ENCODE results near the gene UBE2J1. TPM values are rescaled to one million over a fixed set of nuclear protein-coding genes. Genes with fewer than 3 reads are reported as not detected.

UBE2J1 gene
- total and polyA plus RNA-seq, 9 of the 15 experiments (the other 6 are each of a cell fraction or from before 2014, with no cell fraction given), result 11.6 to 32.6 (median 22.0) TPM

DNA sequence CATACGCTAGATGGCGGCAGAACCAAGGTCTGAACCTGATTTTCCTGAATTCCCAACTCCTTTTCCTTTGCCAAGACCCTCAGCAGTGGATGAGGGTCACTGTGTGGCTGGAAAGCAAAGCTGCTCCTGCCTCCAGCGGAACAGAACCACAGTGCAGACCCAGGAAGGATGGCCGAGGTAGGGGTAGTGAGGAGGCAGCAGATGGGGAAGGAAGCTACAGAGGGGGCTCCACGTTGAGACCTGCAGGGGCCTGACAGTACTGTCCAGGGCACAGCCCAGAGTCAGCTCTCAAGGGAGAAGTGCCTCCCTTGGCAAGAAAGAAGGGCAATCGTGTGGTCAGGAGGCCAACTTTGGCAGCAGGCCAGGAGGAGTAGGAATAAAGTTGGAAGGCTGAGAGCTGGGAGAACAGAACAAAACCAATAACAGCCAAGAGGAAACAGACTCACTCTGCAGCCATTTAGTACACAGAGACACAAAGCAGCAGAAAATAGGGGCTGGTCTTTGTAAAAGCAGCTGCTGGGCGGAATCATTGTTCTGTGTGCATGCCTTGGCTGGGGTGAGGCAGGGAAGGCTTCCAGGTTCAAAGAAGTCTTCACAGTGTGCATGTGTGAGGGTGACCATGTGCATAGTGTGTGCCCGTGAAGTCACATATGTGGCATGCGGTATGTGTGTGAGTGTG lies 40.5 kb downstream of the UBE2J1 start (continued):
- TF ChIP-seq, protein P1, sequence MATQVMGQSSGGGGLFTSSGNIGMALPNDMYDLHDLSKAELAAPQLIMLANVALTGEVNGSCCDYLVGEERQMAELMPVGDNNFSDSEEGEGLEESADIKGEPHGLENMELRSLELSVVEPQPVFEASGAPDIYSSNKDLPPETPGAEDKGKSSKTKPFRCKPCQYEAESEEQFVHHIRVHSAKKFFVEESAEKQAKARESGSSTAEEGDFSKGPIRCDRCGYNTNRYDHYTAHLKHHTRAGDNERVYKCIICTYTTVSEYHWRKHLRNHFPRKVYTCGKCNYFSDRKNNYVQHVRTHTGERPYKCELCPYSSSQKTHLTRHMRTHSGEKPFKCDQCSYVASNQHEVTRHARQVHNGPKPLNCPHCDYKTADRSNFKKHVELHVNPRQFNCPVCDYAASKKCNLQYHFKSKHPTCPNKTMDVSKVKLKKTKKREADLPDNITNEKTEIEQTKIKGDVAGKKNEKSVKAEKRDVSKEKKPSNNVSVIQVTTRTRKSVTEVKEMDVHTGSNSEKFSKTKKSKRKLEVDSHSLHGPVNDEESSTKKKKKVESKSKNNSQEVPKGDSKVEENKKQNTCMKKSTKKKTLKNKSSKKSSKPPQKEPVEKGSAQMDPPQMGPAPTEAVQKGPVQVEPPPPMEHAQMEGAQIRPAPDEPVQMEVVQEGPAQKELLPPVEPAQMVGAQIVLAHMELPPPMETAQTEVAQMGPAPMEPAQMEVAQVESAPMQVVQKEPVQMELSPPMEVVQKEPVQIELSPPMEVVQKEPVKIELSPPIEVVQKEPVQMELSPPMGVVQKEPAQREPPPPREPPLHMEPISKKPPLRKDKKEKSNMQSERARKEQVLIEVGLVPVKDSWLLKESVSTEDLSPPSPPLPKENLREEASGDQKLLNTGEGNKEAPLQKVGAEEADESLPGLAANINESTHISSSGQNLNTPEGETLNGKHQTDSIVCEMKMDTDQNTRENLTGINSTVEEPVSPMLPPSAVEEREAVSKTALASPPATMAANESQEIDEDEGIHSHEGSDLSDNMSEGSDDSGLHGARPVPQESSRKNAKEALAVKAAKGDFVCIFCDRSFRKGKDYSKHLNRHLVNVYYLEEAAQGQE (IDR thresholded peaks at IDR 0.05; ENCODE audit: borderline replicate concordance), result peak; percentile 46; the same call in 1 of the 2 replicates
- TF ChIP-seq, protein P1 (CRISPR knock-in tag; IDR thresholded peaks at IDR 0.05; ENCODE audit: low read depth), result no peak
- TF ChIP-seq, protein P2, sequence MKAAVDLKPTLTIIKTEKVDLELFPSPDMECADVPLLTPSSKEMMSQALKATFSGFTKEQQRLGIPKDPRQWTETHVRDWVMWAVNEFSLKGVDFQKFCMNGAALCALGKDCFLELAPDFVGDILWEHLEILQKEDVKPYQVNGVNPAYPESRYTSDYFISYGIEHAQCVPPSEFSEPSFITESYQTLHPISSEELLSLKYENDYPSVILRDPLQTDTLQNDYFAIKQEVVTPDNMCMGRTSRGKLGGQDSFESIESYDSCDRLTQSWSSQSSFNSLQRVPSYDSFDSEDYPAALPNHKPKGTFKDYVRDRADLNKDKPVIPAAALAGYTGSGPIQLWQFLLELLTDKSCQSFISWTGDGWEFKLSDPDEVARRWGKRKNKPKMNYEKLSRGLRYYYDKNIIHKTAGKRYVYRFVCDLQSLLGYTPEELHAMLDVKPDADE (conservative IDR thresholded peaks at IDR 0.05; ENCODE audit: control insufficient read depth, low read depth, low read length), result no peak
- no peak for TF ChIP-seq YBX1 (IDR thresholded peaks at IDR 0.05)
- no peak for TF ChIP-seq HIVEP1 (CRISPR knock-in tag; IDR thresholded peaks at IDR 0.05)
- TF ChIP-seq CBFB (CRISPR knock-in tag; IDR thresholded peaks at IDR 0.05), result 0 out of 2 replicates have a peak, but pooled peaks have one; percentile 47
- TF ChIP-seq STAG1 (CRISPR knock-in tag; IDR thresholded peaks at IDR 0.05; ENCODE audit: borderline replicate concordance), result peak; percentile 30; the same call in 1 of the 2 replicates
- TF ChIP-seq, protein P3, sequence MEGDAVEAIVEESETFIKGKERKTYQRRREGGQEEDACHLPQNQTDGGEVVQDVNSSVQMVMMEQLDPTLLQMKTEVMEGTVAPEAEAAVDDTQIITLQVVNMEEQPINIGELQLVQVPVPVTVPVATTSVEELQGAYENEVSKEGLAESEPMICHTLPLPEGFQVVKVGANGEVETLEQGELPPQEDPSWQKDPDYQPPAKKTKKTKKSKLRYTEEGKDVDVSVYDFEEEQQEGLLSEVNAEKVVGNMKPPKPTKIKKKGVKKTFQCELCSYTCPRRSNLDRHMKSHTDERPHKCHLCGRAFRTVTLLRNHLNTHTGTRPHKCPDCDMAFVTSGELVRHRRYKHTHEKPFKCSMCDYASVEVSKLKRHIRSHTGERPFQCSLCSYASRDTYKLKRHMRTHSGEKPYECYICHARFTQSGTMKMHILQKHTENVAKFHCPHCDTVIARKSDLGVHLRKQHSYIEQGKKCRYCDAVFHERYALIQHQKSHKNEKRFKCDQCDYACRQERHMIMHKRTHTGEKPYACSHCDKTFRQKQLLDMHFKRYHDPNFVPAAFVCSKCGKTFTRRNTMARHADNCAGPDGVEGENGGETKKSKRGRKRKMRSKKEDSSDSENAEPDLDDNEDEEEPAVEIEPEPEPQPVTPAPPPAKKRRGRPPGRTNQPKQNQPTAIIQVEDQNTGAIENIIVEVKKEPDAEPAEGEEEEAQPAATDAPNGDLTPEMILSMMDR (IDR thresholded peaks at IDR 0.05 in 2 of 3, conservative IDR thresholded peaks at IDR 0.05 in 1 of 3; ENCODE audit: insufficient read depth in 2 of 3, low read depth in 1 of 3, low read length in 3 of 3), result peak; percentile 46 to 79 (median 61)
- 0 out of 2 replicates have a peak, but pooled peaks have one; percentile 27 for TF ChIP-seq SMC3 (conservative IDR thresholded peaks at IDR 0.05; ENCODE audit: insufficient read depth, low read depth, low read length)
- TF ChIP-seq SAFB (IDR thresholded peaks at IDR 0.05; ENCODE audit: borderline replicate concordance, low read depth, low read length), result no peak
